Subcutaneous abdominal adipose tissue (tissue), 5 donors: ENCODE measurements around the gene SELE.

Experiments
- H3K27ac ChIP-seq: one replicate; pipeline ENCODE4 v1.7.0; 2013; ENCODE audit warnings: low read depth, mild to moderate bottlenecking, inconsistent platforms, low read length, moderate library complexity
- H3K27me3 ChIP-seq, 5 donors: one replicate each; pipeline ENCODE4 v1.7.0; 2013; ENCODE audit warnings: low read length in 5 of 5, inconsistent platforms in 1 of 5; ENCODE audit not compliant: control insufficient read depth in 5 of 5, insufficient read depth in 4 of 5
- H3K36me3 ChIP-seq, 5 donors: one replicate each; pipeline ENCODE4 v1.7.0; 2013; ENCODE audit warnings: low read length in 5 of 5; ENCODE audit not compliant: control insufficient read depth in 5 of 5, insufficient read depth in 5 of 5
- H3K4me1 ChIP-seq, 5 donors: one replicate each; pipeline ENCODE4 v1.7.0; 2013; ENCODE audit warnings: low read length in 5 of 5, mild to moderate bottlenecking in 3 of 5, moderate library complexity in 1 of 5; ENCODE audit not compliant: control insufficient read depth in 5 of 5, insufficient read depth in 5 of 5
- H3K4me3 ChIP-seq, 5 donors: one replicate each; pipeline ENCODE4 v1.7.0; 2013; ENCODE audit warnings: low read length in 5 of 5, low read depth in 1 of 5
- H3K9ac ChIP-seq, 5 donors: one replicate each; pipeline ENCODE4 v1.7.0; 2013; ENCODE audit warnings: low read length in 5 of 5, mild to moderate bottlenecking in 4 of 5, moderate library complexity in 3 of 5
- H3K9me3 ChIP-seq, 5 donors: one replicate each; pipeline ENCODE4 v1.7.0; 2013; ENCODE audit warnings: low read length in 5 of 5; ENCODE audit not compliant: control insufficient read depth in 5 of 5
- donor health status: healthy.
- donor health status: healthy.
- donor health status: healthy.
- donor health status: healthy.
- donor health status: healthy.

The SELE gene

DNA sequence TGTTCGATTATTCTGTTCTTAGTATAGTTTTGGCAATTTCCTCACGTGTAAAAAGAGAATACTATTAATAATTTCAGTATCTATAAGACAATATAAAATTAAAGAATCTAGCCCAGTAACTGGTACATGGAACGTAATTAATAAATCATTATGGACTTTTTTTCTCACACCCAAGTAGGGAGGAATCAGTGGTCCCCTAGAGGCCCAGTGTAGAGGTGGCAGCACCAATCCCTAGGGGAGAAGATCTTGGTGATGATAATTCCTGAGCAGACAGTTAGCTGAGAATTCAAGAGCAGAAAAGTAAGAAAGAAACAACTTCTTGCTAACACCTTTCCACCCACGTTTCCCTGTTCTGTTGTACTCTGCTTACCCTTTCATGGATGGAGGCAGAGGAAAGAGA, 19.7 kb upstream of the SELE start:
- no peaks in the 10 kb centered on the region for H3K9me3 ChIP-seq
- no peaks in the 10 kb centered on the region for H3K36me3 ChIP-seq
- no peak overlapping the region for H3K27ac ChIP-seq
- no peaks in the 10 kb centered on the region for H3K4me1 ChIP-seq
- H3K4me3 ChIP-seq, result no peak overlapping the region
- no peaks in the 10 kb centered on the region for H3K27me3 ChIP-seq
- no peak overlapping the region for H3K9ac ChIP-seq

DNA sequence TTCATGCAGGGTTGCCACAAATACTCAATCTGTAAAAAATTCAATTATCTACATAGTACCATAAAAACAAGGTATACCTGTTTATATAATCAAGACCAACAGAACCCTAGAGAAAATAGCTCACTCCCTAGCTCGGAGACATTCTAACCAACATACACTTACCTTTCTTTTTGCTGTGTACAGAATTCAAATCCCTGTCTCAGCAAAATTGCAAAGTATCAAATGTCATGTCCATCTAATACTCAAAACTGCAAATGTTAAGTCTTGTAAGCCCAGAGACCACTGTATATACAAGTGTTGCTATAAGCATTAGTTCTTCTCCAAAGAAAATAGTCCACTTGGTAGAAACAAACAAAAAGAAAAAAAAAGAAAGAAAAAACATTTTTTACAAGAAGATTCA, 16.2 kb upstream of the SELE start:
- no peak overlapping the region for H3K4me3 ChIP-seq
- no peaks in the 10 kb centered on the region for H3K36me3 ChIP-seq
- no peaks in the 10 kb centered on the region for H3K27me3 ChIP-seq
- H3K9me3 ChIP-seq, result no peaks in the 10 kb centered on the region
- no peak overlapping the region for H3K9ac ChIP-seq
- no peak overlapping the region for H3K27ac ChIP-seq
- H3K4me1 ChIP-seq, result peaks cover 0 to 2% (median 0%) of the 10 kb centered on the region in 5 donors

GRCh38 chr1:169746550-169746949, 12.7 kb upstream of the SELE start:
- Histone ChIP-seq H3K9ac (no peak overlapping the region), H3K27me3 (peaks cover 0 to under 1% (median 0%) of the 10 kb centered on the region in 5 donors), H3K4me3 (no peak overlapping the region), H3K4me1 (peaks cover 0 to 4% (median 0%) of the 10 kb centered on the region in 5 donors), H3K9me3 (no peaks in the 10 kb centered on the region), H3K27ac (no peak overlapping the region), H3K36me3 (no peaks in the 10 kb centered on the region)

GRCh38 chr1:169745015-169745861, 11.4 kb upstream of the SELE start:
- no peak overlapping the region for H3K4me3 ChIP-seq
- H3K9me3 ChIP-seq, result no peaks in the 10 kb centered on the region
- peaks cover 0 to 3% (median 0%) of the 10 kb centered on the region in 5 donors for H3K27me3 ChIP-seq
- peaks cover 0 to 11% (median 0%) of the 10 kb centered on the region in 5 donors for H3K4me1 ChIP-seq
- no peaks in the 10 kb centered on the region for H3K36me3 ChIP-seq
- H3K9ac ChIP-seq, result no peak overlapping the region
- H3K27ac ChIP-seq, result no peak overlapping the region

DNA sequence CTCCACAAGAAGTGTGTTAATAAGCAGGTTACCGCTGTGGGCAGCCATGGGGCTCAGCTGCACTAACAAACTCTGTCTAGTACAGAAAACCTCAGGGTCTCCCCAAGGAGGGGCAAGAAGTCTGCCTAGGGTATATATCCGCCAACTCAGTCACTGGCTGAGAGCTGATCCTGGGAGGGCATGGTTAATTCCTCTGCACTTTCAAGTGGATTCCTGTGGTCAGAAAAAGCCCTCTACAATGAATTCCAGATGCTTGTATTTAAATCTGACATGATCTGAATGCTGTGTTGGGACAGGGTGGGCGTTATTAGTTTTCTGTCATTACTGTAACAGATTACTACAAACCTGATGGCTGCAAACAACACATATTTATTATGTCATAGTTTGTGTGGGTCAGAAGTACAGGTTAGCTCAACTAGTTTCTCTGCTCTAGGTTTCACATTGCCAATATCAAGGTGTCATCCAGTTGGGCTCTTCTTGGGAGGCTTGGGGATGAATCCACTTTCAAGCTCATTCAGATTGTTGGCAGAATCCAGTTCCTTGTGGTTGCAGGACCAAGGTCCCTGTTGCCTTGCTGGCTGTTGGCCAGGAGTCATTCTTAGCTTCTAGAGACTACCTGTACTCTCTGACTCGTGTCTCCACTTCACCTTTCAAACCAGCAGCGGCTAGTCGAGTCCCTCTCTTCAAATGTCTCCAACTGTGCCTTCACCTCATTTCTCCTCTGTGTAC, 8.0 kb upstream of the SELE start:
- Histone ChIP-seq H3K9me3 (no peaks in the 10 kb centered on the region), H3K4me3 (no peak overlapping the region), H3K27ac (no peak overlapping the region), H3K9ac (no peak overlapping the region), H3K36me3 (no peaks in the 10 kb centered on the region), H3K27me3 (peaks cover 0 to 10% (median 0%) of the 10 kb centered on the region in 5 donors), H3K4me1 (peaks cover 0 to 15% (median 0%) of the 10 kb centered on the region in 5 donors)

GRCh38 chr1:169739980-169740379, 6.1 kb upstream of the SELE start:
- Histone ChIP-seq H3K36me3 (no peaks in the 10 kb centered on the region), H3K4me3 (no peak overlapping the region), H3K9me3 (no peaks in the 10 kb centered on the region), H3K9ac (no peak overlapping the region), H3K27me3 (peaks cover 0 to 10% (median 0%) of the 10 kb centered on the region in 5 donors), H3K27ac (no peak overlapping the region), H3K4me1 (peaks cover 0 to 12% (median 0%) of the 10 kb centered on the region in 5 donors)

- Histone ChIP-seq H3K9me3 (no peaks in the 10 kb centered on the region), H3K4me1 (peaks cover 0 to 2% (median 0%) of the 10 kb centered on the region in 5 donors), H3K27ac (no peak overlapping the region), H3K36me3 (no peaks in the 10 kb centered on the region), H3K27me3 (peaks cover 0 to 14% (median 4%) of the 10 kb centered on the region in 5 donors), H3K9ac (no peak overlapping the region), H3K4me3 (peak overlapping the region in 1 of 5 donors; percentile 13)
Measured at GRCh38 chr1:169731446-169731845, 2.4 kb downstream of the SELE start.

DNA sequence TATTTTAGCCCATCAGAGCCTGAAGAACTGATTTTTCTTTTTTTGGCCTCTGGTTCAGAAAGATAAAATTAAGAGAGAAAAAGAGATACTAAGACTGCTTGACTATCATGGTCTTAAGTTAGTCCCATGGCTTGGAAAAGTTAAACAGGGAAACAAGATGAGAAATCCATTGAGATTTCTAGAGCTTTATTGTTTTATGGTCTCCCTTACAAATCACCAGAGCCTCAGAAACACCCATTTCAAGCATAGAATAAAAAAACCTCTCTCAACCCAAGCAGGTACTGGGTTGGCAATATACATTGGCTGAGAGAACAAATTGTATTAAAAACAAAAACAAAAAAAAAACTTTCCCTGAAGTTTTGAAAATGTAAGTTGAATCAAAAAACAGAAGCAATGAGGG, 3.9 kb downstream of the SELE start:
- H3K9me3 ChIP-seq, result no peaks in the 10 kb centered on the region
- no peak overlapping the region for H3K27ac ChIP-seq
- no peak overlapping the region for H3K9ac ChIP-seq
- no peaks in the 10 kb centered on the region for H3K36me3 ChIP-seq
- H3K4me1 ChIP-seq, result peaks cover 0 to 2% (median 0%) of the 10 kb centered on the region in 5 donors
- H3K27me3 ChIP-seq, result peaks cover 0 to 14% (median 4%) of the 10 kb centered on the region in 5 donors
- no peak overlapping the region for H3K4me3 ChIP-seq

GRCh38 chr1:169727307-169727706, 6.6 kb downstream of the SELE start:
- Histone ChIP-seq H3K9ac (no peak overlapping the region), H3K4me1 (no peaks in the 10 kb centered on the region)

GRCh38 chr1:169726851-169727250, 7.0 kb downstream of the SELE start:
- no peaks in the 10 kb centered on the region for H3K36me3 ChIP-seq
- no peak overlapping the region for H3K27ac ChIP-seq
- H3K9ac ChIP-seq, result no peak overlapping the region
- no peaks in the 10 kb centered on the region for H3K9me3 ChIP-seq
- peaks cover 0 to 7% (median 4%) of the 10 kb centered on the region in 5 donors for H3K27me3 ChIP-seq
- no peaks in the 10 kb centered on the region for H3K4me1 ChIP-seq
- H3K4me3 ChIP-seq, result no peak overlapping the region

More at GRCh38 chr1:169727307-169727706, 6.6 kb downstream of the SELE start:
- Histone ChIP-seq H3K4me3 (no peak overlapping the region), H3K27ac (no peak overlapping the region), H3K27me3 (peaks cover 0 to 7% (median 4%) of the 10 kb centered on the region in 5 donors), H3K9me3 (no peaks in the 10 kb centered on the region), H3K36me3 (no peaks in the 10 kb centered on the region)
